HT1080 (cell line): Measurements from ENCODE around the gene EIF3D. TPM values are rescaled to one million over a fixed set of nuclear protein-coding genes. Genes with fewer than 3 reads are reported as not detected.

Source experiments
- DNase-seq: peaks from one replicate; pipeline ENCODE4 v3.0.0-alpha.2; 2015; ENCODE audit warnings: low read depth
- total RNA-seq: library from RNA; depleted of rRNA; stranded (reverse); fragments of >200 nt; shearing (Covaris generic); gene quantifications from 2 replicates; pipeline ENCODE4 v1.2.3, GENCODE V29; 2014; rRNA removed

The EIF3D gene
- total RNA-seq, 1 experiment from 2014 or later = 518 TPM

- peak; percentile 96 for DNase-seq
Observed at GRCh38 chr22:36467946-36468345, 61.0 kb downstream of the EIF3D start.

GRCh38 chr22:36467042-36467810, 61.7 kb downstream of the EIF3D start:
- DNase-seq = peak; percentile 90

DNA sequence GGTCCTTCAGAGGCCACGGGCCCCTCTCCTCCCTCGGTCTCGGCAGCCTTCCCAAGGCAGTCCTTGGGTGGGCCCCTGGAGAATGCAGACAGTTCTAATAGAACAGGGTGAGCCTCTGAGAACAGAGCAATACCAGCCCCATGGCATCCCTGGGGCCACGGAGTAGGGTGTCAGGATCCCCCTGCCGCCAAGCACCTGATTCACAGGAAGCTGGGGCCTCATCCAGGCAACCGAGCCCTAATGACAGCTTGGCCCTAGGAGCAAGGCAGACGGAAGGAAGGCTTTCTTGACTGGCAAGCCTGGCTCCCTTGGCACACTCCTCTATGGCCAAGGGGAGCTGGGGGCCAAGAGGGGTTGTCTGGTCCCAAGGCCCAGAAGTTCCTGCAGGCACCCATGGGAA, 62.7 kb downstream of the EIF3D start:
- DNase-seq = no peak

DNA sequence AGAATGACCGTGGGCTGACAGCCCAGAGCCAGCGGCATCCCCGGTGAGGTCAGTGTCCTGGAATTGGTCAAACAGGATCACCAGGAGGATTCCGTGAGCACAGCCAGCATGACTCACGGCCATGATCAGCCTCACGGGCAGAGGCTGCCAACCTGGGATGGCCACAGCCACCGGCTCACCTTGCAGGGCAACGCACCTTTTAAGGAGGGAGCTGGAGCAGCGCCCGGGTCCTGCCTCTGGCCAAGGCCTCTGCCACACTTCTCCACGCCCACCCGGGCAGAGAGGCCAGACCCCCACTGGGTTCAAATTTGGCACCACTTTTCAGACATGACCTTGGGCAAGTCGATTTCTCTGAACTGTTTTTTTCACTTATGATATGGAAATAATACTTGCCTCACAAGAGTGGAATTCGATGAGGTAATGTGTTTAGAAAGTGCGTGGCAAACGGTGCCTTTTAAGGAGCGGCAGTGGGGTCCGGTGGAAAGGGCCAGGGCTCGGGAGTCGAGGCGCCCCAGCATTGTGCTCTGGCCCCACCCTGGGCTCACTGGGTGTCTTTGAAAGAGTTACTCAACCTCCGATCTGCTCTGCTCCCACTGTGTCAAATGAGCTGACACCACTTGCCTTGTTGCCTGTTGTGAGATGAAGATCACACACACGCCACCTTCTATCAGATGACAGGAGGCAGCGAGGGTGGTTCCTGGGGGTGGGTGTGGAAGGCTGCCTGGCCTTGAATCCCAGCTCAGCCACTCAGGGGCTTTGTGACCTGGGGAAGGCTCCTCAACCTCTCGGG, 63.5 kb downstream of the EIF3D start:
- peak; percentile 82 for DNase-seq

DNA sequence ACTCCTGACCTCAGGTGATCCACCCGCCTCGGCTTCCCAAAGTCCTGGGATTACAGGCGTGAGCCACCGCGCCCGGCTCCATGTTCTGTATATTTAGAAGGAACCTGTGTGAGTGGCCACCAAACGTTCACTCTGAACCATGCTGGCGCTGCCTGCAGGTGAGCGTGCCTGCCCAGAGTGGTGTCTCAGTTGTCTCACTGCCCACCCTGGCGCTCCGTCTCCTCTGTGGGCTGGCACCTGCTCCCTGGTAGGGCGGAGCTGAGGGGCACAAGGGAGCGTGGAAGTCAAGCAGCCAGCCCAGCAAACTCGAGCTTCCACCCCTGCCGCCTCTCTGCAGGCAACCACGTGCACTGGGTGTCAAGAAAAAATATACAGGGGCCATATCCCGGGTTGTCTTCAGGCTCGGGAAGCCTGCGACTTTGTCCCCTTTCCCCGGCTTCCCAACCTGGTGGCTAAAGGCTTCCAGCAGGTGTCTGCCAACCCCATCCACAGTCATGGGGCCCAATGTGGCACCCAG, 64.2 kb downstream of the EIF3D start:
- DNase-seq = no peak

DNA sequence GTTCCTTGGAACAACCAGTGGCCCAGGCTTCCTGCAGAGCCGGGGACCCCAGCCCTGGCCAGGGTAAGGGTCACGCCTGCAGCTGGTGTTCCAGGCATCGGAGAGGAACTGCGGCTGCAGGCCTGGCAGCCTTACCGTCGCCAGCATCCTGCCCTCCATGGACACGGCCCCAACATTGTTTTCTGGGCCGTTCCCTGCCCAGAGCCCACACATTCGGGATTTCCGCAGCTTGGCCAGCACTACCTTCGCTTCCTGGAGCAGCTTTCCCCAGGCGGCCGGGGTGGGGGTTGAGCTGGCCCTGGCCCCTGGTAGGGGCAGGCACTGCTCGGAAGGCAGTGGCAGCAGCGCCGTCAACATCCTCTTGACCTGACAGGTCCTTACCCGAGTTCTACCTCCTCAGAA, 65.2 kb downstream of the EIF3D start:
- DNase-seq = no peak

DNA sequence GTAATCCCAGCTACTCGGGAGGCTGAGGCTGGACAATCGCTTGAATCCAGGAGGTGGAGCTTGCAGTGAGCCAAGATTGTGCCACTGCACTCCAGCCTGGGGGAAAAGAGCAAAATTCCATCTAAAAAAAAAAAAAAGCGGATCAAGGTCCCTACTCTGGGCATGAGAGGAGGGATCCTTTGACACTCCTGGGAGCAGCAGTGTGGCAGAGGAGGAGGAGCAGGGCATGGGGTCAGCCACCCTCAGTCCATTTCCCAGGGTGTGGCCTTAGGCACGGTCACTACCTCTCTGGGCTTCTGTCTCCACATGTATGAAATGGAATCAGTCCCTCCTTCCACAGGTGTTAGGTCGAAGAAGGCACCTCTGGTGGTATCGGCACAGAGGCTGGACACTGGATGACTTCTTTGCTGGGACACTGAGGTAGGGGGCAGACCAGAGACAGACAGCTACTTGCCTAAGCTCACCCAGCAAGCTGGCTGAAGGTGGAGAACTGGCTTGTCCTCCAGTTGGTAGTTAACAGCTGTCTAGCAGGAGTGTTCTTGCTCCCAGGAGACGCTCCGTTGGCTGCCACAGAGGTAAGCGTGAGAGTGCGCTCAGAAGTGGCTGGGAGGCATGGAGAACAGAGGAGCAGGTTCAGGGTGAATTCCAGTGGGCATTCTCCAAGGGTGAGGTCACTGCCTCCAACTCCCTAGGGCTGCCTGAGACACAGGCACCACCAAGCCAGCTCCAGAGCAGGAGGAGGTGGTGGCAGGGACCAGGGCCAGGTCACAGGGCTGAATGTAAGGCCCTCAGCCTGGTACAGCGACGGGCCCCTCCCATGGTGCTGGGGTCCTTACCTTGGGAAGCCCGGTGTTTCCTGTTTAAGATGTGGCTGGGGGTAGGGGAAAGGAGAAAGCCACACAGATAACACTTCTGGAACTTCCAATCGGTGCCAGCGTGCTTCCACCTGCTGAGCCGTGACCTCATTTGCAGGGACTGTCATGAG, 67.0 kb downstream of the EIF3D start:
- DNase-seq = peak; percentile 87

Other genes starting within 250 kb of the EIF3D start
- gene MYH9, start 141.2 kb downstream of the EIF3D start, total RNA-seq = 277 and 308 TPM in 2 replicates
- 33.6 and 46.9 TPM in 2 replicates for gene TXN2, start 47.5 kb downstream of the EIF3D start, total RNA-seq
- 20.9 and 26.7 TPM in 2 replicates for gene FOXRED2, start 22.1 kb downstream of the EIF3D start, total RNA-seq
- gene CACNG2, start 174.6 kb upstream of the EIF3D start, total RNA-seq = not detected in 2 replicates
- 0.10 and 0.29 TPM in 2 replicates for gene IFT27, start 247.0 kb upstream of the EIF3D start, total RNA-seq